Memory B cell (primary cell): ENCODE data around the gene HOXA3.

Source experiments
- ATAC-seq: fragments of 150-1000 bp; cut with Tn5 transposase; 2 replicates; pipeline ENCODE4 v1.10.0; 2021; ENCODE audit warnings: low read depth, mild to moderate bottlenecking, moderate library complexity
- DNase-seq, 2 donors: peaks; one replicate each; pipeline ENCODE4 v3.0.0; 2022; ENCODE audit warnings: low spot score in 2 of 2
- H3K27ac Mint-ChIP-seq: one replicate; pipeline ENCODE4 v1.8.0; 2022; ENCODE audit warnings: mild to moderate bottlenecking, moderate library complexity, mixed read lengths
- H3K27me3 Mint-ChIP-seq: one replicate; pipeline ENCODE4 v1.8.0; 2022; ENCODE audit warnings: mixed read lengths
- H3K36me3 Mint-ChIP-seq: one replicate; pipeline ENCODE4 v1.8.0; 2022; ENCODE audit warnings: mild to moderate bottlenecking, mixed read lengths
- H3K4me1 Mint-ChIP-seq: one replicate; pipeline ENCODE4 v1.8.0; 2022; ENCODE audit warnings: mixed read lengths
- H3K4me3 Mint-ChIP-seq: one replicate; pipeline ENCODE4 v1.8.0; 2022; ENCODE audit warnings: mild to moderate bottlenecking, moderate library complexity, mixed read lengths
- H3K9me3 Mint-ChIP-seq: one replicate; pipeline ENCODE4 v1.8.0; 2022; ENCODE audit warnings: mixed read lengths

Gene HOXA3

DNA sequence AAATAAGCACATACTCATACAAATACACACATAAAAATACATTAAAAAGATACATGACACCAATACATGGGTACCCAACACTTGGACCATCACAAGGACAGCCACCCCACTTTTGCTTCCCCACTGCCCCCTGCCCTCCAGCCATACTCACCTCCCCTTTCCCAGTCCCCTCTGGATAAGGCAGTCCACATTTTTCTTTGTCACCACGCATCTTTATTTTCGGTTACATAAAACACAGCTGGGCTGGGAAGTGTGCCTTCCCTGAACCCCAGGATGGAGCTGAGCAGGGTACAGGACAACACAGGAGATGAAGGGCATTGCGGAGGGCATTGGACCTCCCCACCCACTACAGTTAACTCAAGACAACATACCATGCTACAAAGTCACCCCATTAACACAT is 1.1 kb upstream of the HOXA3 start:
- H3K4me1 Mint-ChIP-seq: peaks cover 26% of the 10 kb centered on the region
- peak overlapping the region; percentile 28 for H3K27ac Mint-ChIP-seq
- peaks cover 36% of the 10 kb centered on the region for H3K27me3 Mint-ChIP-seq

DNA sequence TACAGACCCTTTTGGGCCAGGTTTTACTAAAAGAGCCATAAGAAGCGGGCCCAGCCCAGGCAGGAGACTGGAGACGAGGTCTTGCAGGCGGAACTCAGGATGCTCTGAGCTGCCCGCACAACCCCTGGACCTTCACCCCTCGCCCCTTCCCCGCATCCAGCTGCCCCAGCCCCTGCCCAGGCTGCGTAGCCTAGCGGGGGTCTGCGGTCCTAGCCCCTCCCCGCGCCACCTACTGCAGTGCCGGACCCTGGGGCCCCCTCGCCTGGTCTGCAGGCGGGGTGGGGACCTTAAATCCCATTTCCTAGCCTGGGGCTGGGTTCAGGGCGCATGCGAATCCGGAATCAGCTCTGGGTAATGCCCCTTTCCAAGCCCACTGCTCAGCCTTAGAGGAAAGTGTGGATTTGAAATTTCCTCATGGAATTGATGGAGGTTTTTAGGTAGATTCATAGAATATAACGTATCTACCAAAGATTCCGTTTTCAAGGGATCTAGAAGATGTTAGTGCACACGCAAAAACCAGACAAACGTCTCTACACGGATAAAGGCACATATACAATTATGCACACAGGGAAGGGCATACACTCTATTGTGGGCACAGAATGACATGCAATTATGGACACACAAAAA is 546 bp upstream of the HOXA3 start:
- Mint-ChIP-seq H3K36me3 (no peaks in the 10 kb centered on the region), H3K4me3 (no peak overlapping the region), H3K9me3 (peaks cover 1% of the 10 kb centered on the region), H3K27ac (no peak overlapping the region), H3K27me3 (peaks cover 33% of the 10 kb centered on the region), H3K4me1 (peaks cover 29% of the 10 kb centered on the region)
- DNase-seq (no peak), ATAC-seq (no peak)

More for the DNA sequence above, 1.1 kb upstream of the HOXA3 start:
- Mint-ChIP-seq H3K9me3 (peaks cover 1% of the 10 kb centered on the region), H3K4me3 (no peak overlapping the region), H3K36me3 (peaks cover 2% of the 10 kb centered on the region)
- ATAC-seq: no peak
- no peak for DNase-seq

DNA sequence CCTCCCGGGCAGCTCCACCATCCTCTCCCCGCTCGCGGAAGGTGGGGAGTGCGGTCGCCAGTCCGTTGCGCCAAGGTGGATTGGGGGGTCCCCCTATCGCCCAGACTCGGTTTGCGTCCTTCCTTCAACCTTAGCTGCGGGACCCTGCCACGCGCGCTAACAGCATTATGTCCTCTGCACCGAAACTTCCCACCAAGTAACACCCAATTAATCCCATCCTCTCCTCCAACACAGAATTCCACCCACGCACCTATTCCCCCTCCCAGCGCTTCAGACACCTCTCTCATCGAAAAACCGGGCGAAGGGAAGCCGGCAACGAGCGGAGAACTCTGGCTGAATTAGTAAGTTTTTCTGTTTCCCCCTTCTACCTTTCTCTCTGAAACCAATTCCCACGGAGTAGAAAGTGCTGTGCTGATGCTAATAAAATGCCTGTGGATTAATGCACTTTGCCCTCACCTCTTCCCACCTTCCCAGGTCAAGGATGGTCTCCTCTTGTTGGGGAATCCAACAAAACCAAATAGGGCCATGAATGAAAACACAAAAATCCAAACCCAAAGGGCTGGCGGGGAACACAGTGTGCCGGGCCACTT is 947 bp downstream of the HOXA3 start:
- Mint-ChIP-seq H3K27ac (peak overlapping the region; percentile 77), H3K4me1 (peaks cover 31% of the 10 kb centered on the region), H3K4me3 (peak overlapping the region; percentile 77), H3K9me3 (peaks cover 1% of the 10 kb centered on the region), H3K36me3 (no peaks in the 10 kb centered on the region), H3K27me3 (peaks cover 33% of the 10 kb centered on the region)
- no peak for ATAC-seq
- DNase-seq: no peak

DNA sequence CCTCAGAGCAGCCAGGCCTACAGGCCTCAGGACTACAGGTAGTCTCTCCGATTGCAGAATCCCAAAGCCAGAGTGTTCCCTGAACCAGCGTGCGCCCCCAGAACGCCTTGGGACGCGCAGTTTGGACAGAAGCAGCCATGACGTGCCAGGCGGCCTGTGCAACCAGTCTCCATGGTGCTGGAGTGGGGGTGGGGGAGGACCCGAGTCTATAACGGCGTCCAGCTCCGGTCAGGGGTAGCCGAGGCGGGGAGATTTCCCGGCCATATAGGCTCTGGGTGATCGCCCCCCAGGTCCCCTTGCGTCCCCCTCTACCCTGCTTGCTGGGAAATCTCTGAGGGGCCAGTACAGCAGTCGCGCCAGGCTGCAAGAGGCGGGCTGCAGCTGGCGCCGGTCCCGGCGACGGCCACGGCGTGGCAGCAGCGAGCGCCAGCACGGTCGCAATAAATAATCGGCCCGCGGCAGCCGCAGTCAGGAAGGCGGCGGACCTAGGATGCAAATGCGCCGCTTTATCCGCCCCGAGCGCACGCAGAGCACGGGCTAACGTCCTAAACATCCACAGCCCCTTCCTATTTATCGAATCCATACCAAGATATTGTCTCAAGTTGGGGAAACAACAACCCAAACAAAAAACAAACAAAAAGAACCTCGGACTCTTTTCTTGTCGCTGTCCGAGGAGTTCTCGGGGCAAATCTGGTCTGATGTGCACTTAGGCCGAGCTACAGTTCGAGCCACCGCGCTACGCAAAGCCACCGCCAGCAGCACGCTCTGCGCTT is 1.6 kb downstream of the HOXA3 start:
- H3K27me3 Mint-ChIP-seq: peaks cover 36% of the 10 kb centered on the region
- ATAC-seq (peak; percentile 83), DNase-seq (peak; percentile 66 to 74)
- peak overlapping the region; percentile 77 for H3K27ac Mint-ChIP-seq
- H3K36me3 Mint-ChIP-seq: no peaks in the 10 kb centered on the region
- H3K4me3 Mint-ChIP-seq: peak overlapping the region; percentile 77
- peaks cover 1% of the 10 kb centered on the region for H3K9me3 Mint-ChIP-seq
- peaks cover 31% of the 10 kb centered on the region for H3K4me1 Mint-ChIP-seq

DNA sequence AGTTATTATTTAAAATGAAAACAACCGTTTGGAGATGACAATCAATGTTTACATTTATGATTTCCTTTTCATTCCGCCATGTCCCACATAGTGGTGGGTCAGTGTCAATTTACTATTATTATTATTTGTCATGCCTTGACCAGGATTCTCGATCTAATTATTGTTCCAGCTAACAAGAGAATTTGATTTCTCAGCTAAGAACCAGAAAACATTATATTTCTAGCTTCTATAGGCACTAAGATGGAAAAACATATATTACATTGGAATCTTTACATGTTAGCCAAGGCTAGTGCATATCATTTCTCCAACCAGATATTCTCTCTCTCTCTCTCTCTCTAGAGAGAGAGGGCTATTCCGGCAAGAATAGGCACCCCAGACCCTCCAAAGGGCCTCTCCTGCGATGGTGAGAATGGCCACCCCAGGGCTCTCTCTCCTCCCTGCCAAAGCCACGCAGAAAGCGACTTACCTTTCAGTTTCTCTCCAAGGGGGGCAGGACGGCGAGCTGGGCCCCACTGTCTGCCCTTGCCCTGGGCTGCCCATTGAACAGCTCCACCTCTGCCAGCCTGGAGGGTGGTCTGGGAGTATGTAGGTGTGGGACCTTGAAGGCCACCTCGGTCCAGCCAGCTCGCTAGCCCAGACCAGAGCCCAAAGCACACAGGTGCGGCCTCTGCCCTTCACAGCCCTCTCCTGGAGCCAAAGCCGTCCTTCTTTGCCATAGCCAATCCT is 2.4 kb downstream of the HOXA3 start:
- ATAC-seq (no peak), DNase-seq (no peak)
- Mint-ChIP-seq H3K27me3 (peaks cover 34% of the 10 kb centered on the region), H3K27ac (no peak overlapping the region), H3K36me3 (no peaks in the 10 kb centered on the region), H3K9me3 (no peaks in the 10 kb centered on the region), H3K4me3 (peak overlapping the region; percentile 77), H3K4me1 (peaks cover 29% of the 10 kb centered on the region)

DNA sequence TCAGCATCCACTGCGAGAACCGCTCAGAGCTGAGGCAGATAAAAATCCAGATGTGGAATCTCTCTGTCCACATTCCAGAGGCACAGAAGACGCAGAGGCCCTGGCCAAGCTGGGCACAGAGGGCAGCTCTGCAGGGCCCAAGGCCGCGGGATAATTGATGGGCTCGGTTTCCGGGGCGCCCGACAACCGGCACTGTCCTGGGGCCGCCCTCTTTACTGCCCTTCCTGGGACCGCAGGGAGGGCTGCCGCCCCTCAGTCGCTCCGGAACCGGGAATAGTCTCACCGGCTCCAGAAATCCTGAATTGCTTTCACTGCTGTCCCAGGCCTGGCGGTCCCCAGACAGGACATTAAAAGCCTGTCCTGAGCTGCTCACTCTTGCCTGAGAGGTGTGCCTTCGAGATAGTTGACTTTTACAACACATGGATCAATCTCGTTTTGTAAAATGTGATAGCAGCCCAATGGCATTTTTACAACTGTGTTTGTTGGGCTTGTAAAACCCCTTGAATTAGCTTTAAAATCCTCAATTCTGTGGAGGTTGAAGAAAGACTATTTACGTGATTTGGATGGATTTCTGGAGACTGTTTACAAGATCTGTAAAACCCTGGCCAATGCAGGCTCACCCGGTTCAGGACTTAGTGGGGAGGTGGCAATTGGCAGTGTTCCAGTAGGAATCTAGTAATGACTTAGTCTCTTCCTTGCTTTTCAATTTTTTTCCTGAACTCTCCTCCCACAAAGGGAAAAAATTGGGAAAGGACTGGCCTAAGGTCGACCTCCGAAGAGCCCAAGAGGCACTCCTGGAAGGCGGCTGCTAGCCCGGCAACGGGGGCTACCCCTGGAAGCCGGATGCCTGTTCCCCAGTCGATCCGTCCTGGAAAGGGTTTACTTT is 3.4 kb downstream of the HOXA3 start:
- H3K4me3 Mint-ChIP-seq: no peak overlapping the region
- no peak for ATAC-seq
- H3K36me3 Mint-ChIP-seq: no peaks in the 10 kb centered on the region
- H3K4me1 Mint-ChIP-seq: peaks cover 27% of the 10 kb centered on the region
- no peak for DNase-seq
- no peak overlapping the region for H3K27ac Mint-ChIP-seq
- H3K9me3 Mint-ChIP-seq: no peaks in the 10 kb centered on the region
- peaks cover 27% of the 10 kb centered on the region for H3K27me3 Mint-ChIP-seq

DNA sequence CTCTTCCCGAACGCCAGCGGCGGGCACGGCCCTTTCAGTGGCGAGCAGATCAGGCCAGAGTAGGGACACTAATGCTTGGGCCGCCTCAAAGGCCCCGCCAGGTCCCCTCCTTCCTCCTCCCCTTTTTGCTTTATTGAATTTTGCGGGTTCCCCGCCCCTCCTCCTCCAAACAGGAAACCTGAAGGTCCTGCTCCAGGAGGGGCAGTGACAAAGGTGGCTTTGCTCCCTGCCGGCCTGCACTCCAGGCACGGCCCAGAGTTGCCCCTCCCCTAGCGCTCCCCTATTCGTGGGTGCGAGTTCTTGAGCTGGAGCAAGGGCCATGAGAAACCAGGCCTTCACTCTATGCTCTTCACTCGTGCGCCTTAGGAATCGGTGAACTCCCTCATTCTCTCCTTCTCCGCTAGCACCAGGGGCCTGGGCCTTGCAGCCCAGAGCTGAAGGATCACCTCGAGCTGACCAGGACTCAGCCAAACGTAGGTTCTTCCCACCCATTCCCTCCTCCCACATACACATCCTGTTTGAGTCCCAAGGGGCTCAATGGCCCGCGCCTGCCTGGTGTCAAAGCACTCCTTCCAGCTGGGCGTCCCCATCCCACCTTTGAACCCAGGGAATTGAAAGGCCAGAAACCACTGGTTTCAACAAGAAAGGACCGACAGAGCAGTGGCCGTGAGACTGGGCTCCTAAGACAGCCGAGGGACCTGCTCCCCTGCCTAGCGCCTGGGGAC is 4.2 kb downstream of the HOXA3 start:
- no peak for ATAC-seq
- H3K36me3 Mint-ChIP-seq: no peaks in the 10 kb centered on the region
- peaks cover 27% of the 10 kb centered on the region for H3K4me1 Mint-ChIP-seq
- peak in 1 of 2 donors; percentile 39 for DNase-seq
- H3K27ac Mint-ChIP-seq: no peak overlapping the region
- peak overlapping the region; percentile 66 for H3K4me3 Mint-ChIP-seq
- peaks cover 19% of the 10 kb centered on the region for H3K27me3 Mint-ChIP-seq
- no peaks in the 10 kb centered on the region for H3K9me3 Mint-ChIP-seq

DNA sequence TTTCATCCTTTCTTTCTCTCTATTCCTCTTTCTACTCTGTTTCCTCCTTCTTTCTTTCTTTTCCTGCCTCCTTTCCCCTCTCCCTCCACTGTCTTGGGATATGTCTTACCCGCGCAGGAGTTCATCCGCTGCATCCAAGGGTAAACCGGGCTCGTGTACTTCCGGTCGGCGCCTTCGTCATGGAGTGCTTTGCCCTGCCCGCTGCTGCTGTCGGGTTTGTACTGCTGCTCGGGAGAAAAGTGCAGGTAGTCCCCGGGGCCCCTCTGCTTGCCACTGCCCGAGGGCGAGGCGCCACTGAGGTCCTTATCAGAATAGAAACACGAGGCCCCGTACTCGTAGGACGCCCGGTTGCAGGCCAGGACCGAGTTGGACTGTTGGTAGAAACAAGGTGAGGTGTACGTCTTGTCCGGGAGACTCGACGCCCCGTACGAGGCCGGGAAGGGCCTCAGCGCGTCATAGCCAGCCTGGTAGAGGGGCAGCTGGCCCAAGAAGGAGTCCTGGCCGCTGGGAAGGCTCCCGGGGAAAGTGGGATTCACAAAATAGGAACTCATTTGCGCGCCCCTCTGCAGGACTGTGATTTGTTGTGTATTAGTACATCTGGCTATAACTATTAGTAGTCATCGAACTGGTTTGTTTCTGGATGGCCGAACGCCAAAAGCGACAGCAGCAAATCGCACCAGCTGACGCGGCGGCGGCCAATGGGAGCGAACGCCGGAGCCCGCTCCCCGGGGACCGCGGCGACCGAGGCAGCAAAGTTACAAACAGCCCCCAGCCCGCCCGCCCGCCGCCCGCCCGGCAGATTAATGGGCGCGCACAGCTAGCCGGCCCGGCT is 5.0 kb downstream of the HOXA3 start, which contains the start of gene HOXA6:
Gene HOXA6 (minus strand): TSS at position 576 of the 832 bp plus-strand sequence. CDS start 25 bp downstream, at position 551.
- peak in 1 of 2 donors; percentile 29 for DNase-seq
- H3K27me3 Mint-ChIP-seq: peaks cover 21% of the 10 kb centered on the region
- no peaks in the 10 kb centered on the region for H3K36me3 Mint-ChIP-seq
- peaks cover 29% of the 10 kb centered on the region for H3K4me1 Mint-ChIP-seq
- no peaks in the 10 kb centered on the region for H3K9me3 Mint-ChIP-seq
- no peak for ATAC-seq
- H3K4me3 Mint-ChIP-seq: peak within 1 kb of the TSS; percentile 66
- no peak within 1 kb of the TSS for H3K27ac Mint-ChIP-seq

DNA sequence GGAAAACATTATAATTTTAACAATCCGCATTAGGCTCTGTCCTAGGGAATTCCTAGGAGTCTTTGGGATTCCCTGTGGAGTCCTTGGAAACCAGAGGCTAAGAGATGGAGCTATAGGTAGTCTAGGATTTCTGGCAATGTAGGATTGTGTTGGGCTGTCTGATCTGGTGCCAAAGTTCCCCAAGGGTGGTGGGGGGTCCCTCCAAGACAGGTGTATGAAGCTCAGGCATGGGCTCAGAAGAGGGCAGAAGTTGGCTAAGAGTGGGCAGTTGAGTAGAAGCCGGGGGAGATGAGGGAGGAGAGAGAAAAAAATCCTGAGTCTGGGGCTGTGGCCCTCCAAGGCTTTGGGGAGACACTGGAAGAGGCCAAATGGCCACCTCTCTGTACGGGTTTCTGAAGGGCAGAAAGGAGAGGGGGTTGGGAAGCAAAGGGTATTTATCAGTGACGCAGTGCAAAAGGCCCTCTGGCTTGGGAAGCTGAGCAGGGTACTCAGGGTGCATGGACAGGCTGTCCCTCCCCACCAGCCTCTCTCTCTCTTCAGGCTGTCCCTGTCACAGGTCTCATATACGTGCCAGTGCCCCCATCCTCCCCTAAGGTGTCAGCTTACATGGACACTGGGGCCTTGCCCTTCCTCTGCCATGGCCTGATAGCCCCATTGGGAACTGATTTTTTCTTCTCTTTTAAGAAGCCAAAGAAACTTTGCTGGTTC is 5.7 kb downstream of the HOXA3 start:
- Mint-ChIP-seq H3K9me3 (no peaks in the 10 kb centered on the region), H3K4me1 (peaks cover 26% of the 10 kb centered on the region), H3K27ac (no peak overlapping the region), H3K36me3 (no peaks in the 10 kb centered on the region), H3K27me3 (peaks cover 17% of the 10 kb centered on the region), H3K4me3 (no peak overlapping the region)
- no peak for DNase-seq
- no peak for ATAC-seq

DNA sequence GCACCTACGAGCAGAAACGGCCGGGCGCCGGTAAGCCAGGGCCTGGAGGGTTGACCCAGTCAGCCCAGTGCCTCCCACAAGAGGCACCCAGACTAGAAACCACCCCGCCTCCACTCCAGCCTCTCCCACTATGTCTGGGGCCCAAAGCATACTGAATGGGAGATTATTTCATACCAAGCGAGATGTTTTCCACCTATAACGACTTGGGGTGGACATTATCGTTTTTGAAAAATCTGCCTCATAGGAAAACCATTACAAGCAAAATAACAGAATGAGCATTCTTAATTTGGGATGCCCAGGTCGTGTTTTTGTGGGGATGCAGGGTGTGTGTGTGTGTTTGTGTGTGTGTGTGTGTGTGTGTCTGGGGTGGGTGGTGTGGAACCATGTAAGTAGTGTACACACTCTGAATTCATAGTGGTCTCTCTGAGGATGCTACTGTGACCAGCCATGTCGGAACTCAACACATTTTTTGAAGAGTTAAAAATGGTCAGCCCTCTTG is 6.4 kb downstream of the HOXA3 start:
- H3K4me3 Mint-ChIP-seq: no peak overlapping the region
- H3K9me3 Mint-ChIP-seq: no peaks in the 10 kb centered on the region
- ATAC-seq (no peak), DNase-seq (no peak)
- no peak overlapping the region for H3K27ac Mint-ChIP-seq
- H3K36me3 Mint-ChIP-seq: no peaks in the 10 kb centered on the region
- H3K27me3 Mint-ChIP-seq: peaks cover 16% of the 10 kb centered on the region
- peaks cover 19% of the 10 kb centered on the region for H3K4me1 Mint-ChIP-seq

DNA sequence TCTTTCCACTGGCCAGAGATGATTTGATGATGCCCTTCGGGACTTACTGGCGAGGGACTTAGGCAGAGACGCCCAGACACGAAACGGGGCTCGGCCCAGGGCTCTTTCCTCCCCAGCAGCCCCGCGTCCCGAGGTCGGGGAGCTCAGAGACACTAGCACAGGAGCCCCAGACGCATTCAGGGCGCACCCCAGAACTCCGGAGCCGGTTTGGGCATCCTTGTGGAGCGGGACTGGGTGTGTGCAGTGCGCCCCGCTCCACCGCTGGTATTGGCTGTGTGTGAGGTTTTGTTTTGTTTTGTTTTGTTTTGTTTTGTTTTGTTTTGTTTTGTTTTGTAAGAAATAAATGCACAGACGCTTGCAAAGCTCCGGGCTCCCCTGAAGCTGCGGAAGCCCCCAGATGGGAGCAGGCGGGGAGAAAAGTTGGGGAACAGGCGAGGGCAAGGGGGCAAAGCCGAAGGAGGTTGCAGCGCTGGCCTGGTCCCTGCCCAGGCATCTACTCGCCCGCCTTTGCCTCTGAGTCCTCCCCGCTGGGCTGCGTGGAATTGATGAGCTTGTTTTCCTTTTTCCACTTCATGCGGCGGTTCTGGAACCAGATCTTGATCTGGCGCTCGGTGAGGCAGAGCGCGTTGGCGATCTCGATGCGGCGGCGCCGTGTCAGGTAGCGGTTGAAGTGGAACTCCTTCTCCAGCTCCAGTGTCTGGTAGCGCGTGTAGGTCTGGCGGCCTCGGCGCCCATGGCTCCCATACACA is 7.0 kb downstream of the HOXA3 start:
- Mint-ChIP-seq H3K9me3 (no peaks in the 10 kb centered on the region), H3K4me1 (peaks cover 15% of the 10 kb centered on the region), H3K4me3 (no peak overlapping the region), H3K27ac (no peak overlapping the region), H3K36me3 (no peaks in the 10 kb centered on the region), H3K27me3 (peaks cover 16% of the 10 kb centered on the region)
- ATAC-seq (no peak), DNase-seq (no peak)
